ENCODE data around the gene CACNA1H. TPM values are rescaled to one million over a fixed set of nuclear protein-coding genes. Genes with fewer than 3 reads are reported as not detected.

Gene CACNA1H
- total and polyA plus RNA-seq, 9 of the 15 experiments (the other 6 are each of a cell fraction or from before 2014, with no cell fraction given), result 0.10 to 0.18 TPM; not detected in 7

DNA sequence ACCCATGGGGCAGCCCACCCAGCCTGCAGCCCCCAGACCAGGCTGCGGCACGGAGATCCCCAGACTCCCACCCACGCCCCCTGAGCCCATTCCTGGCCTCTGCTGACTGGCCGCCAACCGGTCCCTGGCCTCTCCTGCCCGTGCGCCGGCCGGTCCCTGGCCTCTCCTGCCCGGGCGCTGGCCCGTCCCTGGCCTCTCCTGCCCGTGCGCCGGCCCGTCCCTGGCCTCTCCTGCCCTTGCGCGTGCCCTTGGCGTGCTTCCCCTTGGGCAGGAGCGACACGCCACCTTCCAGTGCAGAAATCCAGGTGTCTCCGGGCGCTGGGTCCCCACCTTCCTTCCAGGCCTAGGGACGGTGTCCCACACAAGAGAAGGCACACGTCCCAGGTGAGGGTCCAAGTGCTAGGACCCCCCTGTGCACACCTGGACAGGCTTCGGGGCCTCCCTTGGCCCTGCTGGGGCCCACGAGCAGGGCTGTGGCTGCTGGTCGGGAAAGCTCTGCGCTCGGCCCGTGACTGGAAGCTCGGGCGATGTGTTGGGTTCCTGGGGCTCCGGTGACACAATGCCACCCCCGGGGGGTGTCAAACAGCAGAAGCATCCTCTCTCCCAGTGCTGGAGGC lies 21.4 kb upstream of the CACNA1H start:
- ATAC-seq, result no peak
- peaks cover 3 to 35% of the 10 kb centered on the region in 2 experiments; a peak in 4 of 5 replicates for H3K27me3 ChIP-seq (ENCODE audit: control insufficient read depth in 2 of 2, insufficient read depth in 2 of 2, low read length in 2 of 2)
- H3K27ac ChIP-seq (ENCODE audit: extremely low read depth, low read depth, low read length), result no peak overlapping the region
- no peak for FAIRE-seq
- no peak for DNase-seq (ENCODE audit: extremely low read depth in 1 of 4, low spot score in 3 of 4)
- ChIA-PET CTCF (ENCODE audit: low intra/inter-chr PET ratio) (no interaction called here), POLR2A (interaction anchor here (0.6 to 1.1 kb wide), 2 partner anchors 8 to 344 kb away, joined by 3 read pairs; no protein-coding TSS in a partner anchor)
- H3K79me2 ChIP-seq (ENCODE audit: control insufficient read depth, insufficient read depth, low read length), result no peaks in the 10 kb centered on the region
- no peak overlapping the region for H3K4me2 ChIP-seq (ENCODE audit: insufficient read depth, low read length)
- BruUV-seq (replicated peaks), result no TSS peak
- H2AFZ ChIP-seq (ENCODE audit: low read depth, low read length), result no peak overlapping the region
- intact Hi-C loops (cut with micrococcal nuclease), result no loop called here
- H4K20me1 ChIP-seq (replicated peaks; ENCODE audit: control insufficient read depth, insufficient read depth, low read length), result peaks cover 12% of the 10 kb centered on the region
- no peaks in the 10 kb centered on the region for H3K36me3 ChIP-seq (ENCODE audit: control insufficient read depth, insufficient read depth, low read length)
- no peak for TF ChIP-seq ZFP1 (CRISPR knock-in tag; IDR thresholded peaks at IDR 0.05)
- no peak for TF ChIP-seq RBM14 (IDR thresholded peaks at IDR 0.05; ENCODE audit: borderline replicate concordance, insufficient read depth, low read depth, low read length)
- TF ChIP-seq DNMT1 (IDR thresholded peaks at IDR 0.05), result no peak
- TF ChIP-seq NEUROD1 (IDR thresholded peaks at IDR 0.05; ENCODE audit: borderline replicate concordance, low read depth, low read length, partially characterized antibody), result no peak
- no peaks in the 10 kb centered on the region for H3K9me1 ChIP-seq (ENCODE audit: control insufficient read depth, insufficient read depth, low read length)
- peaks cover 0 to 53% of the 10 kb centered on the region in 2 experiments; a peak in 2 of 5 replicates for H3K4me1 ChIP-seq (replicated peaks in 1 of 2; ENCODE audit: control insufficient read depth in 2 of 2, insufficient read depth in 2 of 2, low read length in 2 of 2)
- H3K4me3 ChIP-seq, result no peak overlapping the region
- in situ Hi-C loops (cut with MboI), result no loop called here
- H3K9me3 ChIP-seq (replicated peaks; ENCODE audit: control insufficient read depth, insufficient read depth, low read depth, low read length), result no peaks in the 10 kb centered on the region
- H3K9ac ChIP-seq (ENCODE audit: insufficient read depth in 1 of 2, low read depth in 2 of 2, low read length in 2 of 2), result no peak overlapping the region; a peak in 1 of 4 replicates
- 31% methylated on average over 31 of the region's 35 CpGs for WGBS (ENCODE audit: insufficient coverage, low coverage, missing lambda C conversion rate)

DNA sequence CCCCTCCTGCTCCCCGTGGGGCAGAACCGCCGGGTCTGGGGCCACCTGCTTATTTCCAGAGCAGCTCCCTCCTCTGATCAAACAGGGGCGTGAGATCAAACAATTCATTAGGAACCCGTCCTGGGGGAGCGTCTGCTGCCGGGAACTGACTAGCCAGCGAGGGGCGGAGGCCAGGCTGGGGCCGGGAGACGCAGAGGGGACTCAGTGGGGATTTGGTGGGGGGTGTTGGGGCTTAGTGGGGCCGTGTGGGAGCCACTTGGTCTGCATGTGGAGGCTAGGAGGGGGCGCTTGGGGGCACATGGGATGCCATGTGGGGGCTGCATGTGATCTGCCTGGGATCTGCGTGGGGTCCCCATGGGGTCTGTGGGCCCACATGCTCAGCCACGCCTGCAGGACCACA lies 20.5 kb upstream of the CACNA1H start:
- ATAC-seq (no peak), DNase-seq (ENCODE audit: extremely low read depth in 1 of 4, low spot score in 3 of 4) (no peak), FAIRE-seq (no peak)
- H3K9me1 ChIP-seq (ENCODE audit: control insufficient read depth, insufficient read depth, low read length), result no peaks in the 10 kb centered on the region
- 8% methylated on average over 11 of the region's 15 CpGs for WGBS (ENCODE audit: insufficient coverage, low coverage, missing lambda C conversion rate)
- CTCF ChIA-PET (ENCODE audit: low intra/inter-chr PET ratio), result no interaction called here
- no TSS peak for BruUV-seq (replicated peaks)
- H3K79me2 ChIP-seq (ENCODE audit: control insufficient read depth, insufficient read depth, low read length), result no peaks in the 10 kb centered on the region
- in situ Hi-C loops (cut with MboI) (no loop called here), intact Hi-C loops (cut with micrococcal nuclease) (no loop called here)
- no peak overlapping the region for H3K27ac ChIP-seq (ENCODE audit: extremely low read depth, low read depth, low read length)
- H3K9ac ChIP-seq (ENCODE audit: insufficient read depth in 1 of 2, low read depth in 2 of 2, low read length in 2 of 2), result no peak overlapping the region
- no peak overlapping the region for H2AFZ ChIP-seq (ENCODE audit: low read depth, low read length)
- H4K20me1 ChIP-seq (replicated peaks; ENCODE audit: control insufficient read depth, insufficient read depth, low read length), result peaks cover 11% of the 10 kb centered on the region
- H3K4me3 ChIP-seq, result no peak overlapping the region
- H3K4me2 ChIP-seq (ENCODE audit: insufficient read depth, low read length), result no peak overlapping the region
- H3K4me1 ChIP-seq (replicated peaks in 1 of 2; ENCODE audit: control insufficient read depth in 2 of 2, insufficient read depth in 2 of 2, low read length in 2 of 2), result peaks cover 0 to 44% of the 10 kb centered on the region in 2 experiments; a peak in 2 of 5 replicates
- no peaks in the 10 kb centered on the region for H3K36me3 ChIP-seq (ENCODE audit: control insufficient read depth, insufficient read depth, low read length)
- H3K9me3 ChIP-seq (replicated peaks; ENCODE audit: control insufficient read depth, insufficient read depth, low read depth, low read length), result no peaks in the 10 kb centered on the region
- POLR2A ChIA-PET, result no interaction called here
- H3K27me3 ChIP-seq (ENCODE audit: control insufficient read depth in 2 of 2, insufficient read depth in 2 of 2, low read length in 2 of 2), result peaks cover 3 to 35% of the 10 kb centered on the region in 2 experiments; a peak in 4 of 5 replicates
- no peak for TF ChIP-seq BMI1 (IDR thresholded peaks at IDR 0.05; ENCODE audit: low read length)
- no peak for TF ChIP-seq KAT7 (CRISPR knock-in tag; IDR thresholded peaks at IDR 0.05; ENCODE audit: borderline replicate concordance)
- no peak for TF ChIP-seq BRD4 (IDR thresholded peaks at IDR 0.05)
- TF ChIP-seq HNRNPUL1 (IDR thresholded peaks at IDR 0.05; ENCODE audit: low read length), result no peak
- no peak for TF ChIP-seq HEY1 (CRISPR knock-in tag; IDR thresholded peaks at IDR 0.05; ENCODE audit: borderline replicate concordance)
- no peak for TF ChIP-seq CAMTA2 (CRISPR knock-in tag; conservative IDR thresholded peaks at IDR 0.05)
- no peak for TF ChIP-seq SAP30 (IDR thresholded peaks at IDR 0.05; ENCODE audit: borderline replicate concordance, insufficient read depth, low read depth, low read length, poor library complexity, severe bottlenecking)
- TF ChIP-seq ELF4 (CRISPR knock-in tag; IDR thresholded peaks at IDR 0.05), result no peak
- TF ChIP-seq, protein P1, sequence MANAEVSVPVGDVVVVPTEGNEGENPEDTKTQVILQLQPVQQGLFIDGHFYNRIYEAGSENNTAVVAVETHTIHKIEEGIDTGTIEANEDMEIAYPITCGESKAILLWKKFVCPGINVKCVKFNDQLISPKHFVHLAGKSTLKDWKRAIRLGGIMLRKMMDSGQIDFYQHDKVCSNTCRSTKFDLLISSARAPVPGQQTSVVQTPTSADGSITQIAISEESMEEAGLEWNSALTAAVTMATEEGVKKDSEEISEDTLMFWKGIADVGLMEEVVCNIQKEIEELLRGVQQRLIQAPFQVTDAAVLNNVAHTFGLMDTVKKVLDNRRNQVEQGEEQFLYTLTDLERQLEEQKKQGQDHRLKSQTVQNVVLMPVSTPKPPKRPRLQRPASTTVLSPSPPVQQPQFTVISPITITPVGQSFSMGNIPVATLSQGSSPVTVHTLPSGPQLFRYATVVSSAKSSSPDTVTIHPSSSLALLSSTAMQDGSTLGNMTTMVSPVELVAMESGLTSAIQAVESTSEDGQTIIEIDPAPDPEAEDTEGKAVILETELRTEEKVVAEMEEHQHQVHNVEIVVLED (CRISPR knock-in tag; IDR thresholded peaks at IDR 0.05), result no peak
- no peak for TF ChIP-seq CSDE1 (IDR thresholded peaks at IDR 0.05)
- TF ChIP-seq TRIM28 (IDR thresholded peaks at IDR 0.05), result no peak
- TF ChIP-seq PHB (CRISPR knock-in tag; IDR thresholded peaks at IDR 0.05), result no peak

All from K562 (cell line).